Stimulated activated CD8-positive, alpha-beta memory T cell treated with anti-CD3 and anti-CD28 coated beads, Interleukin-12 subunit alpha, Interleukin-12 subunit beta, amount 100 ng/mL, for 24 hours (primary cell): ENCODE results near the gene YDJC.

ENCODE experiments used
- DNase-seq: peaks from one replicate; pipeline ENCODE4 v3.0.0-alpha.2; 2020; ENCODE audit errors: extremely low read depth

Gene YDJC

GRCh38 chr22:21579474-21579851 lies 50.4 kb downstream of the YDJC start:
- no peak for DNase-seq
